IMR-90 (cell line): ENCODE results near the gene SUGP2.

Experiments
- BHLHE40 ChIP-seq: fragments of 150-350 bp; IDR thresholded peaks from 2 replicates; pipeline ENCODE4 v1.6.1; 2016; ENCODE audit warnings: mild to moderate bottlenecking, low read depth, low read length
- CEBPB ChIP-seq: IDR thresholded peaks from 2 replicates; pipeline ENCODE4 v1.6.1; 2012; ENCODE audit warnings: low read depth, low read length, improper control_type of control experiment
- CTCF ChIP-seq: conservative IDR thresholded peaks from 2 replicates; pipeline ENCODE4 v1.5.1; 2012; ENCODE audit warnings: mild to moderate bottlenecking, low read depth, low read length, improper control_type of control experiment
- FOS ChIP-seq: fragments of 150-350 bp; IDR thresholded peaks from 2 replicates; pipeline ENCODE4 v1.6.1; 2016; ENCODE audit warnings: low read depth, low read length
- MAFK ChIP-seq: IDR thresholded peaks from 2 replicates; pipeline ENCODE4 v1.6.1; 2012; ENCODE audit warnings: low read depth, low read length, improper control_type of control experiment
- MAZ ChIP-seq: IDR thresholded peaks from 2 replicates; pipeline ENCODE4 v1.6.1; 2012; ENCODE audit warnings: low read depth, mild to moderate bottlenecking, low read length, improper control_type of control experiment, moderate library complexity, borderline replicate concordance
- POLR2A ChIP-seq: IDR thresholded peaks from 2 replicates; pipeline ENCODE4 v1.6.1; 2012; ENCODE audit warnings: mild to moderate bottlenecking, low read depth, low read length
- RAD21 ChIP-seq: IDR thresholded peaks from 2 replicates; pipeline ENCODE4 v1.6.1; 2012; ENCODE audit warnings: low read length, improper control_type of control experiment
- USF2 ChIP-seq: fragments of 150-350 bp; IDR thresholded peaks from 2 replicates; pipeline ENCODE4 v1.6.1; 2017; ENCODE audit warnings: mild to moderate bottlenecking, antibody characterized with exemption, low read length, low read depth

- no peak for TF ChIP-seq CTCF
- TF ChIP-seq POLR2A, result no peak
- TF ChIP-seq USF2, result no peak
- no peak for TF ChIP-seq FOS
- TF ChIP-seq CEBPB, result no peak
- TF ChIP-seq BHLHE40, result no peak
- no peak for TF ChIP-seq MAFK
- TF ChIP-seq RAD21, result no peak
- no peak for TF ChIP-seq MAZ
Observed at GRCh38 chr19:18946918-18947317, 86.4 kb downstream of the SUGP2 start.
